HG03103 (cell line): Measurements from ENCODE around the gene STAMBP.
"Not testable (repeated sequence)": the region's sequence is repeated elsewhere in the genome, so short reads cannot be mapped to it uniquely, and the experiment has no call there.

Experiments used
- ATAC-seq: cut with Tn5 transposase; IDR thresholded peaks from one replicate; pipeline ENCODE4 v1.9.1; 2021; ENCODE audit warnings: low read depth; ENCODE audit not compliant: unreplicated experiment

Gene STAMBP

GRCh38 chr2:73903949-73904613, 75.3 kb downstream of the STAMBP start:
- not testable (repeated sequence) for ATAC-seq

- no peak for ATAC-seq
These were observed 76.2 kb downstream of the STAMBP start for GRCh38 chr2:73904952-73905351.

DNA sequence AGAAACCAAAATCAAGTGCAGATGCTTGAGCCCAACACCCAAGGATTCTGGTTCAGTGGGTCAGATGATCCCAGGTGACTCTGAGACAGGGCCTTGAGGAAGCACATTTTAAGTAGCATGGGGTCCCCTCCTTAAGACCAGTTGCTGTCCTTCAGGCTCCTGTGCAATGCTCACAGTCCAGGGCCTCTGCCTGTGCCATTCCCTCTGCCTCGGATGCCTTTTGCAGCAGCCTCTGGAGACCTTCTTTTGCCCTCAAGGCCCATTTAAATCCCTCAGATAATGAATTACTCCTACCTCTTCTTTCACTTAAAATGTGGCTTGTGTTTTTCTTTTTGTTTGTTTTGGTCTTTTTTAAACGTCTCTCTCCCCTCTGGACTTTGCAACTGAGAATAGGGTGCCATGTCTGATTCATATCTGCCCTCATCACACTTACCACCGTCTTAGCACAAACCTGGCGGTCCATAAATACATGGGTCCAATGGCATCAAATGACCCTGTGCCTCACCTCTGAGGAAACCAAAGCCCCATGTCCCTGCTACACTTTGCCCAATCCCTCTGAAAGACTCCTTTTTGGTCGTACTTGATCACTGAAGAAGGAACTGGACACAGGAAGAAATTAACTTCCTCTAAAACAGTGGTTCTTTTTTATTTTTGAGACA, 78.2 kb downstream of the STAMBP start:
- ATAC-seq = no peak

DNA sequence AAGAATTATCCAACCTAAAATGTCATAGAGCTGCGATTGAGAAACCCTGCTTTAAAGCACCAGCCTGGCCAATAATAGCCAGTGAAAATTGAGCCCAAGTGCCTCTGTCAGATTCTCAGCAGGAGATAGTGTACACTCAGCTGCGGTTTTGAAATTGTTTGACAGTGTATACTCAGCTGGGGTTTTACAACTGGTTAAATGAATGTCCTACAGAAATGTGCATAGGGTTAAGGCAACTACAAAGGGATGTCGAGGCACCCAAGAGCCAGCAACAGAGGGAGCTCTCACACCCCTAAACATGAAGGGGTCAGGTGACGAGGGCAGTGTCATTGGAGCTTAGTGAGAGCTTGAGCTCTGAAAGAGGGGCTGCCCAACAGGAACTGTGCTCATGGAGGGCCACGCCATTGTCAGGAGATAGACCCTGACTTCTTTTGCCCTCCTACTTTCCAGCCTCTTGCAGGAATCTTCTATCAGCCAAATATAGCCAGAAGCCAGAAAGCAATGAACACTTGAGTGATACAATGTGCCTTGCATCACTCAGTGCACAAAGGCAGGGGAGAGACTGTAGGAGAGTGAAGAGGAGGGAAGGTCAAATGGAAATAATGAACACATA, 79.2 kb downstream of the STAMBP start:
- no peak for ATAC-seq

DNA sequence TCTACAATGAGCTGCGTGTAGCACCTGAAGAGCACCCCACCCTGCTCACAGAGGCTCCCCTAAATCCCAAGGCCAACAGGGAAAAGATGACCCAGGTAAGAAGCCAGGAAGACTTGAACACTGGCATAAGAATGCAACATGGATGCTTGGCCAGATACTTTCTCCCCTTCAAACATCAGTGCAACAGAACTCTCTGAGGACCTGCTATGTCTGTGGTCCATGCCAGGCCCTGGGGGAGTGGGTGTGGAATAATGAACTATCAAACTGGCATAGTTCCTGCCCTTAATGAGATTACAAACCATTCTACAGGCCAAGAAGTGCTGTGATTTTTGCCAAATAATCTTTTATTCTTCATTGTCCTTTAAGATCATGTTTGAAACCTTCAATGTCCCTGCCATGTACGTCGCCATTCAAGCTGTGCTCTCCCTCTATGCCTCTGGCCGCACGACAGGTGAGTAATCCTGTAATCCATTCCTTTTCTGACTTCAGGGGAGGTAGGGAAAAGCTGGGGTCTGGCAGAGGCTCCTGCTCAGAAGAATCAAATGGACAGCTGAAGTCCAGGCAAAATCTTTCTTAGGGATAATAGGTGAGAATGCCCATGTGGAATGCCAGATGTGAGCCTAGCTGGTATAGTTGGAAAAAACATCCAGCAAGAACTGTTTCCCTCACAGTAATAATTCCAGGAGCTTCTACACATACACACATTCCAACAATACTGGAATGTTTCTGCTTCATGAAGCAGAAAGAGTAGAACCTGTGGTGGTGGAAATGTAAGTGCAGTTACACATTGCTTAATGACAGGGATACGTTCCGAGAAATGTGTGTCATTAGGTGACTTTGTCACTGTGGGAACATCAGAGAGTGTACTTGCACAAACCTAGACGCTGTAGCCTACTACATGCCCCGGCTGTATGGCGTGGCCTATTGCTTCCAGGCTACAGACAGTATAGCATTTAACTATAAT, 80.2 kb downstream of the STAMBP start:
- no peak for ATAC-seq

DNA sequence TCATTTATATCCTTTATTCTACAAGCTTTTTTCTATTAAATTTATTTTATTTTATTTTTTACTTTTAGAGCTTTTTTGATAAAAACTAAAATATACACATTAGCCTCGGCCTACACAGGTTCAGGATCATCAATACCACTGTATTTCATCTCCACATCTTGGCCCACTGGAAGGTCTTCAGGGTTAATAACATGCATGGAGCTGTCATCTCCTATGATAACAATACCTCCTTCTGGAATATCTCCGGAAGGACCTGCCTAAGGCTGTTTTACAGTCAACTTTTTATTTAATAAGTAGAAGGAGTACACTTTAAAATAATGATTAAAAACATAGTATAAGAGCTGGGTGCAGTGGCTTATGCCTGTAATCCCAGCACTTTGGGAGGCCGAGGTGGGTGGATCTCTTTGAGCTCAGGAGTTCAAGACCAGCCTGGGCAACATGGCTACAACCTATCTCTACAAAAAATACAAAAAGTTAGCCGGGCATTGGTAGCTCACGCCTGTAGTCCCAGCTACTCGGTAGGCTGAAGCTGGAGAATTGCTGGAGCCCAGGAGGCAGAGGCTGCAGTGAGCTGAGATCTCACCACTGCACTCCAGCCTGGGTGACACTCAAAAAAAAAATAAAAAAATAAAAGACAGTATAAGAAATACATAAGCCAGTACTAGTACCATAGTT, 82.2 kb downstream of the STAMBP start:
- ATAC-seq = no peak

DNA sequence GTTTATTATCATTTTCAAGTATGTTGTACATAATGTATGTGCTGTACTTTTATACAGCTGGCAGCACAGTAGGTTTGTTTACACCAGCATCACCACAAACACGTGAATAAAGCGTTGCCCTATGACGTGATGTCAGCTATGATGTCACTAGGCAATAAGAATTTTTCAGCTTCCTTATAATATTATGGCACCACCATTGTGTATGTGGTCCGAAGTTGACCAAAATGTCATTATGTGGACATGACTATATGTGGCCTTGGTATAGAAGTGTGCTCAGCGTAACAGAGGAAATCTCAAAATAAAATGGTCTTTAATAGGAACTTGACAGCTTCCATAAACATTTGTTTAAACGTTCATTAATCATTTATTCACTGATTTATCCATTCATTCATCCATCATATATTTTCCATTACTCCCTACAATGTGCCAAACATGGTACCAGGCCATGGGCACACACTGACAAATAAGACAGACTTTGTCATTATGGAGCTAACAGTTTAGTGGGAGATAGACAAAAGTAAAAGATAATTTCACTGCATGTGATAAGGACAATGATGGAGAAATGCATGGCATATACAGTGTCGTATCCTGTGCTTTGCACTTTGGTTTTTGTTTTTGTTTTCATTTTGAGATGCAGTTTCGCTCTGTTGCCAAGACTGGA, 82.9 kb downstream of the STAMBP start:
- no peak for ATAC-seq

- no peak for ATAC-seq
These were observed 84.8 kb downstream of the STAMBP start for GRCh38 chr2:73913414-73914054.

DNA sequence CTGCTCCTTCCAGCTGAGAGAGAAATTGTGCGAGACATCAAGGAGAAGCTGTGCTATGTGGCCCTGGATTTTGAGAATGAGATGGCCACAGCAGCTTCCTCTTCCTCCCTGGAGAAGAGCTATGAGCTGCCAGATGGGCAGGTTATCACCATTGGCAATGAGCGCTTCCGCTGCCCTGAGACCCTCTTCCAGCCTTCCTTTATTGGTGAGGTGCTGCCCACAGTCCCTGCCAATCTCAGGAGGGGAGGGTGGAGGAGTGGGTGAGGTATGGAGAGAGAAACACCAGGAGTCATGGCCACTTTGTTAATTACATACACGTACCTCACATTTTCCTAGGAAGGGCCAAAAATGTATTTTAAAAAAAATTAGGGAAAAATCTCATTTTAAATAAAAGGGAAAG, 85.9 kb downstream of the STAMBP start:
- no peak for ATAC-seq

DNA sequence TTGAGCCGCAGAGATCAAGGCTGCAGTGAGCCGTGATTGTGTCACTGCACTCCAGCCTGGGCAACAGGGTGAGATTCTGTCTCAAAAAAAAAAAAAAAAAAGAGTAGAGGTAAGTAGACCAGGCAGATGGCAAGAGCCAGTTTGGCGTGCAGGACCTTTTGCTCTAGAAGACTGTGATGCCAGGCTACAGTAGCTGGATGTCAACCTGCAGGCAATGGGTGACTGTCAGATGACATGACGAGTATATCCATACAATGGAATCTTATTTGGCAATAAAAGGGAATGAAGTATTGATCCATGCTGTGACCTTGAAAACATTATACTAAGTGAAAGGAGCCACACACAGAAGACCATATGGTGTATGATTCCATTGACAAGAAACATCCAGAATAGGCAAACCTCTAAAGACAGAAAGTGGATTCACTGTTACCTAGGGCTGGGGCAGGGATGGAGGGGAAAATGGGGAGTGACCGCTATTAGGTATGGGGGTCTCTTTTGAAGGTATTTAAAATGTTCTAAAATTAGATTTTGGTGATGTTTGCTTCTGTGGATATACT, 86.8 kb downstream of the STAMBP start:
- no peak for ATAC-seq

DNA sequence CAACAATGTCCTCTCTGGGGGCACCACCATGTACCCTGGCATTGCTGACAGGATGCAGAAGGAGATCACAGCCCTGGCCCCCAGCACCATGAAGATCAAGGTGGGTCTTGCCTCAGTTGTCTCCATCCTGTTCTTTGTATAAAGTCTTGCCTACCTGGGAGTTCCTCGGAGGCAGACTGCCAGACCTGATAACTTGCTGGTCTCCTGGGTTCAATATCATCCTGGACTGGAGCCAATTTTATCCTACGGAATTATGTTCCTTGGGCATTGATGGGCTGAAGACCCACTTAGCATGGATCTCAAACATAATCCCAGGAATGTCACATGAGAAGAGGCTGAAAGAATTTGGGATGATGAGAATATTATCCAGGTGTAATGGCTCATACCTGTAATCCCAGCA, 87.9 kb downstream of the STAMBP start:
- no peak for ATAC-seq

- no peak for ATAC-seq
These were observed 88.5 kb downstream of the STAMBP start for GRCh38 chr2:73917296-73917695.

DNA sequence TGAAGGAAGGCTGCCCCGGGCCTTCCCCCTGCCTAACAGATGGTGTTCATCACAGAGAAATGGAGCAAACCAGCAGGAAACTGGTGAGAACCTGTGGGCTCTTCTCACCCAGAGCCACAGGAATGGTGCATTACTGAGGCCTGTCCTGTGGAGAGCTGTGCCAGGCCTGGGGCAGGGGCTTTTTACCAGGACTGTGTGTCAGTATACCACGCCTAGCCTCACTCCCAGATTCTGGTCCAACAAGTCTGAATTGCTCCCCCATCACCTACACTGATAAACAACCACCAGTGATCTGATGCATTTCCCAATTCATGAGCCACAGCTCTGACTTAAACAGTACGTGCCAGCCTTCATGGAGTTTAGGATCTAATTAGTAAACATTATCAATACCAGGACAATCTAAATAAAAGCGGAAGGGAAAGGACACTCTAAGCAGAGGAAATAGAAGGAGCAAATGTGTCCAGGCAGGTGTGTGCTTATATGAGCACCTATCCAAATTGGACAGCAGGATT, 89.0 kb downstream of the STAMBP start:
- no peak for ATAC-seq

GRCh38 chr2:73918856-73919255, 90.1 kb downstream of the STAMBP start:
- ATAC-seq = no peak

DNA sequence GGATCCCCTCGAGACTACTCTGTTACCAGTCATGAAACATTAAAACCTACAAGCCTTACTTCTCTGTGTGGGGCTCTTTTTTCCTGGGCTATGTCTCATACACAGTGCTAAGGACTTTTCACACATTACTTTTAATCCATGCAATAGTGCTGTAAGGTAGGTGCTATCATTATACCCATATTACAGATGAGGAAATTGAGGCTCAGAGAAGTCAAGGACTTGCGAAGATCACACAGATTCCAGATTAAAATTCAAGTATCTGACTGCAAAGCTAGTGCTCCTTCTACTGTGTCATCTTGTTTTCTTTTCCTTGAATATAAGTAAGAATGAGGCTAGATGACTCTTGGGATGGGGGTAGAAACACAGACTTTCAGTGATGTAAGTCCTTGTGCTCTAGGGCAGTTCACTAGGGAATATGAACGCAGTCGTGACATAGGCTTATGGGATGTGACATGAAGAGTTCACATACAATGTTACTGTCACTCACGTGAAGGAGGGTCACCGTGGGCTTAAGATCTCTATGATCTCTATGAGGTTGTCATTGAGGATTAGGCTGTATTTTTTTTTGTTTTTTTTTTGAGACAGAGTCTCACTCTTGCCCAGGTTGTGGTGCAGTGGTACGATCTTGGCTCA, 91.0 kb downstream of the STAMBP start:
- ATAC-seq = no peak

- no peak for ATAC-seq
These were observed 92.1 kb downstream of the STAMBP start for GRCh38 chr2:73920577-73921545.

- no peak for ATAC-seq
These were observed 92.8 kb downstream of the STAMBP start for GRCh38 chr2:73921581-73921980.
